ENCODE measurements around the gene TAF3.

The TAF3 gene

DNA sequence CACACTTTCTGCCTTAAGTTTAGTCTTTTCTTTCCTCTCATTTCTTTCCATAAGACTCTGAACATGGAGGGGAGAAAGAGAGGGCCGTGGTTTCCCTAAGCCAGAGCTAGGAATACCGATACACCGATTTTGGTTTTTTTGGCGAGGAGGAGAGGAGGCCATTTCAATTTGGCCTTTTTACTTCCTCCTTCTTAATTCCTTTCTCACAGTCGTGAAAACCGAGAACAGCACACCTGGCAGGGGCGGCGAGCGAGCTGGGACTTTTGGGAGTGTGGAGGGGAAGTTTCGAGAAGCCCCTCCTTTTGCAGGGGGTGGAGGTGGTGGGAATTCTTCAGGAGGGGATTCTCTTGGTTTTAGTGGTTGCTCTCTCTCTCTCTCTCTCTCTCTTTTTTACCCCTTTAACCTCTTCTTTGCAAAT lies 242.4 kb downstream of the TAF3 start:
- peak in 1 of 2 experiments; percentile 49 for DNase-seq (ENCODE audit: low read depth in 1 of 2, low spot score in 1 of 2)
- TF ChIP-seq JUND (IDR thresholded peaks at IDR 0.05; ENCODE audit: low read depth): no peak
- in situ Hi-C loops (cut with HindIII; ENCODE audit: low pct_unique_long_range_greater_than_20kb, low sequenced_read_pairs): no loop called here

DNA sequence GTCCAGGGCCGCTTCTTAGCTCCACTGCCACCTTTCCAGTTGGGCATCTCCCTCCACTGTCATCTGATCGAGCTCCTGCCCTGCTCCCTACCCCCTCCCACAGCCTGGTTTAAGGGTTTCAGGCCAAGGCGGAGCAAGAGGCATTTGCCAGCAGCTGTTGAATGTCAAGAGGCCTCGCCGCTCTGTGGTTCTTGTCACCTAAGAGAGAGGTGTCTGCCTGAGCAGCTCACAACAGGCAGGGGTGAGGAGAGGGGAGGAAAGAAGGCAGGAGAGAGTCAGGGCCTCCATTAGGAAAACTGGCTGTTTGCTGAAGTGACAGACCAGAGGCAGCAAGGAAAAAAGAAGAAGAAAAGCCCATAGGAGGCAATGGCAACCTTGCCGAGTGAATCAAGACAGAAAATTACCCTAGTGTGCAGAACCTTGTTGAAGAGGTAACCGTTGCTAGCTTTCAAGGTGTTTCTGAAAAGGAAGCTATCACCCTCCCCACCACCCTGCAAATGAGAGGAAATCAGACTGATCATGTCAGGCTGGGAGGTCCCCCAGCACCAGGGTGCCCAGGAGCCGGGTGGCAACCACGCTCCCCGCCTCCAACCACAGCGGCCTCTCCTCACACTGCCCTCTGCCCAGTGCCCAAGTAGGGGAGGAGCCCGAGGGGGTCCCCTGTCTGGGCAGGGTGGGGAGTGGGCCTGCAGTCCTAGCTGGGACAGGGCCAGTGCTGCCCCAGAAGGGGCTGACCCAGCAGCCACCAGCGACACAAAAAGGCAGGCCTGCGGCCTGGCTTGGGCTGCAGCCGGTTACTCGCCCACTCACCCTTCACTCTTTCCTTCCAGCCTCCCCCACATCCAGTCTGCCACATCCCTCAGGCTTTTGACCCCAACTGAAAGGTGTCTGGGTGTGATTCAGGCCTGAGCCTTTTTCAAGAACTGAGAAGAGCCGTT lies 243.2 kb downstream of the TAF3 start:
- peak in 1 of 2 experiments; percentile 88 for DNase-seq (ENCODE audit: low read depth in 1 of 2, low spot score in 1 of 2)
- TF ChIP-seq JUND (IDR thresholded peaks at IDR 0.05; ENCODE audit: low read depth): no peak
- in situ Hi-C loops (cut with HindIII; ENCODE audit: low pct_unique_long_range_greater_than_20kb, low sequenced_read_pairs): no loop called here

DNA sequence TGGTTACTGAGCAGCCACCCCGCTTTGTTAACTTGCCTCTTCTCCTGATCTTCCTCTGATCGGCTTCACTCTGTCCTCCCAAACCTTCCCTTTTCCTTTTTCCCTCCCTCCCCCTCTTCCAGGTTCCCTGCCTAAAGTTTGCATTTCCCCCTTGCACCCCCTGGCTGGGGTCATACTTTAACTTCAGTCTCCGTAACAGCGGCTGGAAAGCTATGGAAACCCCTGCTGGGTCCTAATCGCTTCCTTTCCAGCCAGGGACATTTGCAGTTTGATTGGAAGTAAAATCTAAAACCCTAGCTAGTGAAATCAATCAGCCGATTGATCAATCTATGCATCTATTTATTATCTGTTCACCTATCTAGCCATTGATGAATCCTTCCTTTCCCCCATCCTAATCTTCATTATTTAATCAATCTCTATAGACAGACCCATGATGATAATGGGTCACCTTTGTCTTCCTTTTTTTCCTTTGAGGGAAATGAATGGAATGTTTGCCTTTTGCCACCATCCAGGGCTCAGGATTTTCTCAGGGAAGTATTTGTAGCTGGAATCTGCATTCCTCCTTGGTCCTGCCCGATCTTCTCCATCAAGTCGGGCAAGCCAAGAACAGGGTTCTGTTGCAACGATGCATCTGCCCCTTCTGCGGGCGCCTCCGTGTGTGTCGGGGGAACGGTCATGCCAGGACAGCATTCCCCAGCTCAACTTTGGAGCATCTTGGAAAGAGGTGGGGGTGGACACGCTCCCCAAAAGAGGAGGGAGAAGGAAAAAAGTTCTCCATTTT lies 245.0 kb downstream of the TAF3 start:
- in situ Hi-C loops (cut with HindIII; ENCODE audit: low pct_unique_long_range_greater_than_20kb, low sequenced_read_pairs): no loop called here
- DNase-seq (ENCODE audit: low read depth in 1 of 2, low spot score in 1 of 2): peak in 1 of 2 experiments; percentile 81
- TF ChIP-seq JUND (IDR thresholded peaks at IDR 0.05; ENCODE audit: low read depth): no peak

DNA sequence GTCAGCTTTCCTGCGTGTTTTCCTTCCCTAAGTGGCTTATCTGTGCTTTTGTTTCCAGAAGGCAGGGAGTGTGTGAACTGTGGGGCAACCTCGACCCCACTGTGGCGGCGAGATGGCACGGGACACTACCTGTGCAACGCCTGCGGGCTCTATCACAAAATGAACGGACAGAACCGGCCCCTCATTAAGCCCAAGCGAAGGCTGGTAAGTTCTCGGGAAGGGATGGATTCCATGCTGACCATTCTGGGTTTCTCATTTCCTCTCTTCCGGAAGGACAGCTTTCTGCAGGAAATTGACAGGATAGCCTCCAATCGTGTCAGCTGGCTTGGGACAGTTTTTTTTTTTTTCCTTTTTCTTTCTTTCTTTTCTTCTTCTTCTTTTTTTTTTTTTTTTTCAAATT lies 245.6 kb downstream of the TAF3 start:
- in situ Hi-C loops (cut with HindIII; ENCODE audit: low pct_unique_long_range_greater_than_20kb, low sequenced_read_pairs): no loop called here
- peak in 1 of 2 experiments; percentile 69 for DNase-seq (ENCODE audit: low read depth in 1 of 2, low spot score in 1 of 2)

DNA sequence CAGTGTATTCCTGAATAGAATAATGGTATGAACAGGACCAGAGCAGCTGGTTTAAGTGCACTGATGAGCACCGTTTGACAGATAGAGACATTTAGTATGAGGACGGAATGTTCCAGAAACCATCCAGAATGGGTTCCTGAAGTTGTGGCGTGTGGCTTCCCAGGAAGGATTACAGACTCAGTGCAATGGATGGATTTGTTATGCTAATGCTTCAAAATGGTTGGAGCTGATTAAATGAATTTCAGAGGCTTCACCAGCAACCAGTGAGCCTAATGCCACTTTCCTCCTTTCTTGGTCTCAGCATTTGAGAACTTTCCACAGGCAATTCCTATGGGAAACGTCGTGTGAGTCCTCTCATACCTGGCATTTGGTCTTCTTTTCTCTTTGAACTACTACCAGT lies 246.1 kb downstream of the TAF3 start:
- peak in 1 of 2 experiments; percentile 59 for DNase-seq (ENCODE audit: low read depth in 1 of 2, low spot score in 1 of 2)
- TF ChIP-seq JUND (IDR thresholded peaks at IDR 0.05; ENCODE audit: low read depth): no peak
- in situ Hi-C loops (cut with HindIII; ENCODE audit: low pct_unique_long_range_greater_than_20kb, low sequenced_read_pairs): no loop called here

More for the DNA sequence above, 245.6 kb downstream of the TAF3 start:
- 0 out of 2 replicates have a peak, but pooled peaks have one; percentile 18 for TF ChIP-seq JUND (IDR thresholded peaks at IDR 0.05; ENCODE audit: low read depth)

DNA sequence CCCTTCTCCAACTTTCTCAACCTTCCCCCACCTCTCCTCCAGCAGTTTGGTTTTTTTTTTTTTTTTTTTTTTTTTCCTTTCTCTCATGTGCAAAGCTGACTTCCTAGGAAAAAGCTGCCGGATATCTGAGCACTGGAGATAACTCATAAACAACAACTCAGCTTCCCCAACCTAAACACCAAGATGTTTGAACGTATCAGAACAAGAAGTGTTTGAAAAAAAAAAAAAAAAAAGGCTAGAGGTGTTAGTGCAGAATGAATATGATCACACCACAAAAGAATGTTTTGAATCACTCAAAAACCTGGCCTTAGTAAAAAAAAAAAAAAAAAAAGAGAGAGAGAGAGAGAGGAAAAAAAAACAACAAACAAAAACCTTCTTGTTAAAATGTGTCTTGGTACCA lies 247.3 kb downstream of the TAF3 start:
- in situ Hi-C loops (cut with HindIII; ENCODE audit: low pct_unique_long_range_greater_than_20kb, low sequenced_read_pairs): no loop called here
- no peak for TF ChIP-seq JUND (IDR thresholded peaks at IDR 0.05; ENCODE audit: low read depth)
- no peak for DNase-seq (ENCODE audit: low read depth in 1 of 2, low spot score in 1 of 2)

DNA sequence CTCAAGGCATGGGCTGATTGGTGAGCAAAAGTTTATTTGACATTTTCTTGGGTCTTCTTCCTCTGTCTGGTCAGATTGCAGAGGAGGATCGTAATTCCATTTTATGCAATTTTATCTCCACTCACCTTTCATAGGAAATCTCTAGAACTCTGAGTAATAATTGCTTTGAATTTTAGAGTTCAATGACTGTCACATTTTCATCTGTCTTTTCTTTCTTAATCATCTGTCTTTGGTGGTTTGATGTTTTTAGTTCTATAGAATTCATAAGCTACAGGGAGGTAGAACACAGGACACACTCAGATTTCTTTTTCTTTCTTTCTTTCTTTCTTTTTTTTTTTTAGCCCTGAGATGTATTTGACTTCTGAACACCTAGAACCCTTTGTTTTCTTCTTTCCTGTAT lies 247.8 kb downstream of the TAF3 start:
- no peak for TF ChIP-seq JUND (IDR thresholded peaks at IDR 0.05; ENCODE audit: low read depth)
- in situ Hi-C loops (cut with HindIII; ENCODE audit: low pct_unique_long_range_greater_than_20kb, low sequenced_read_pairs): no loop called here

More for the DNA sequence above, 247.8 kb downstream of the TAF3 start:
- DNase-seq (ENCODE audit: low read depth in 1 of 2, low spot score in 1 of 2): no peak

Measured in T47D (cell line).